GM18873 (cell line): Measurements from ENCODE around the gene RSAD2.

ENCODE experiments used
- ATAC-seq: cut with Tn5 transposase; IDR thresholded peaks from one replicate; pipeline ENCODE4 v1.9.1; 2021; ENCODE audit warnings: mild to moderate bottlenecking, moderate library complexity, moderate number of reproducible peaks; ENCODE audit not compliant: unreplicated experiment, low FRiP score

The RSAD2 gene

DNA sequence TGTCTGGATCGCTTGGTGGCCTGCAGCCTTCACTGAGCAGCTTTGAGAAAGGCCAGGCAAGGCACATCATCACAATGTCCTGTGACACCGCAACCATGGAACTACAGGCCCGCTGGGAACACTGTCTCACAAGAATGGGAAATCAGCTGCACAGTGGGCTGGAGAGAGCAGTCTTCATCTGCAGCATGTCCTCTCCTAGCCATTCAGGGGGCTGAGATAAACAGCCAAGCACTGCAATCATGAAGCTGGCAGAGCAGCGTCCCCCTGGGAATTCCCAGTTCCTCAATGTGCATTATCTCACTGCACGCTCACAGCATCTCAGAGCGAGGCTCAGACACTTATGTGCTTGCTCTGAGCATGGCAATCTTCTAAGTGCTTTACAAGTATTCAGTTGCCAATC, 13.8 kb upstream of the RSAD2 start:
- ATAC-seq, result no peak

GRCh38 chr2:6864231-6864754, 13.3 kb upstream of the RSAD2 start:
- no peak for ATAC-seq

DNA sequence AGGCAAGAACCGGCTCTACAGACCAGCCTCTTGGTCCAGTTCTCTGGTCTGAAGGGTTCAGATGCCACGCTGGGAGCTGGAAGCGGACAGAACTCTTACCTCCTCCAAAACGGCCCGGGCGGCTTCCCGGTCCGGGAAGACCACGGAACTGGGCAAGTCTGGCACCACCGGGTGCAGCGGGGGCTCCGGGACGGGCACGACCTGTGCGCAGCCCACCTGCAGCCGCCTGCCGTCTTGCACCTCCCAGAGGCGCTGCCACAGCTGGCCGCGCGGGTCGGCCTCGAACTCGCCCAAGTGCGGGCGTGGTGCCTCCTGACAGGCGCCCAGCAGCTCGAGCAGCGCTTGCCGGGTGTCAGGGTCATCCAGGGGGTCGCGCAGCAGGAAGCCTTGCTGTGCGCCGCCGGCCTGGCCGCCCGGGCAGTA, 12.6 kb upstream of the RSAD2 start:
- peak; percentile 21 for ATAC-seq

DNA sequence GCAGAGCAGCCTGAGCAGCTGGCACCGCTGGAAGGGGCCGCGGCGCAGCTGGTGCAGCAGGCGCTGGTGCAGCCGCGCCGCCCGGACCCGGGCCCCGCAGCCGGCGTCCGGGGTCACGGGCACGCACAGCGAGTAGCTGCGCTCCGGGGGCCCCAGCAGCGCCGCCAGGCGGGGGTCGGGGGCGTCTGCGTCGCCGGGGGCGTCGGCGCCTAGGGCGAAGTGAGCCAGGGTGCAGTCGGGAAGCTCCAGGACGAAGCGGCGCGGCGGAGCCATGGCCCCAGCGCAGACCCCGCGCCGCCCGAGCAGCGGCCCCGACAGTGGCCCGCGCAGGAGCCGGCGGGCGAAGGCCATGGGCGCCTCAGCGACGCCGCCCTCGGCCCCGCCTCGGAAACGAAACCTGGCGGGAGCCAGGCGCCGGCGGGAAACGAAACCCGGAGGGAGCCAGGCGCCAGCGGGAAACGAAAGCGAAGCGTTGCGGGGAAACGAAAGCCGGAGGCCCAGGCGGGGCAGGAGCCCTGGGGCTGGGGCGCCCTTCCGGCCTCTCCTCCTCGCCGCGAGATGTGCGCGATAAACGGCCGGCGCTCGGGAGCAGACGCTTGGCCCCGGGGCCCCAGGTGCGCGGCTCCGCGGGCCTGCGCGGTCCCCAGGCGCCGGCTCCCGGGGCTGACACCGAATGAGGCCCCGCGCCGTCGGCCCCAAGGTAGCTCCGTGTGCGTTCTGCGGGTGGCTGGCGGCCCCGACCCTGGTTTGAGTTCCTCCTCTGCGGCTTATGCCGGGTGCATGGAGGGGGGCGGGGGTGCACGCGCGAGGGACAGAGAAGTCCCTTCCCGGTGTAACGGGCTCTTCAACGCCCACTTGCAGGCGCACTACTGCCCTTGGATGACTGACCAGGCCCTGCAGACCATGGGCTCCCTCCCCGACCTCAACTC, 12.0 kb upstream of the RSAD2 start, which contains the start of gene CMPK2:
TSS of gene CMPK2 (minus strand) at position 562 of the 929 bp plus-strand sequence. CDS start at position 351, 211 bp downstream.
- peak; percentile 63 for ATAC-seq

DNA sequence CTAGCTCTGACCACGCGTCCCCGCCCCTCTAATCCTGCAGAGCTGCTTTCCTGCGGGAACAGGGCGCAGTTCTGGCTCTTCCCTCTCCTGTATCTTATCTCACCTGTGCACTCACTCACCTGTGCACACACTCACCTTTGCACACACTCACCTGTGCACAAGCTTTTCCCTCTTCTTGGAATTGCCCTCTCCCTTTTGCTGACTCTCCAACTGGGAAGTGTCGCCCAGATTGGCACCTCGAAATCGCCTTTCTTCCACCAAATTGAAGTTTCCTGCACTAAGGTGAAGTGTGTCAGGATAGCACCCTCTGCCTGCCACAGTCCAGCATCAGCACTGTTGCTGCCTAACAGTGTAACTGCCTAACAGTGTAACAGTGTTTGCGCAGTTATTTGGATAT, 11.3 kb upstream of the RSAD2 start:
- ATAC-seq, result peak; percentile 43

- ATAC-seq, result no peak
Observed at GRCh38 chr2:6866982-6867381, 10.6 kb upstream of the RSAD2 start.

GRCh38 chr2:6872394-6872793, 5.2 kb upstream of the RSAD2 start:
- peak; percentile 66 for ATAC-seq

DNA sequence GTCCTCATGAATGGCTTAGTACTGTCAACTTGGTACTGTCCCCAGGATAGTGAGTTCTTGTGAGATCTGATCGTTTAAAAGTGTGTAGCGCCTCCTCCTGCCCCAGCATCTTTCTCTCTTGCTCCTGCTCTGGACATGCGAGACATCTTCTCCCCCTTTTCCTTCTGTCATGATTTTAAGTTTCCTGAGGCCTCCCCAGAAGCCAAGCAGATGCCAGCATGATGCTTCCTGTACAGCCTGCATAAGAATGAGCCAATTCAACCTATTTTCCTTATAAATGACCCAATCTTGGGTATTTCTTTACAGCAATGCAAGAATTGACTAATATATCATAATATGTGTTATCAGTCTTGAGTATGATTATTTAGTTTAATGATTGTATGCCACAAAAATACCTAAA, 3.5 kb upstream of the RSAD2 start:
- ATAC-seq, result no peak

DNA sequence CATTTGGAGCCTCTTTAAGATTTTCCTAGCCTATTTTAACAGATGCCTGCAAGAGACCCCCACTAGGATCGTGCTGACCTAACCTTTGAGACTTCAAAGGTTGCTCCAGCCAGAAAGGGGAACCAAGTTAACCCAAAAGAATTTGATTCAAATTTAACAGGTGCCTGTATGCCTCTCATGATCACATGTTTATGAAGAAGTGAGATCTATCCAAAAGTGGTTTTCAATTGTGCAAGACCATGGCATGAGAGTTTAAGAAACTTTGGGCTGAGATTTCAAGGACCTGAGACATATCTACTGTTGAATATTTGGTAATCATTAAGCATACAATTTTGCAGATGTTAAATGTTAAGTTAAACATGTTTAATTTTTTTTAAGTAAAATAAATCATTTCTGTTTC, 1.3 kb upstream of the RSAD2 start:
- ATAC-seq, result no peak

DNA sequence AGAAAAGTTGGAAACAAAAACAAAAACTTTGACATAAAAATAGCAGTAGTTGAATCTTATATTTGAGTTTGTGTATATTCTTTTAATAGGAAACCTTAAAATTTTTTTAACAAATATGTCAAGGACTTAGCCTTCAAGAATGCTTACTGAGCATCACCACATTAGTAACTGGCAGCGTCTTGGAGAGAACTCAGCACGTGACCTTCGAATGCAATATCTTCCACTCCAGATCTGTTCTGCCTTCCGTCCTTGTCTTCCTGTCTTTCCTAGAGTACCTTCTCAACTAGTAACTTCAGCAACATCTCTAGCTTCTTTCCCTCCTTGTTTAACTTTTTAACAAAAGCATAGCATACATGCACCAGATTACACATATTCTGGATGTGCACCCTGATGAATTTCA, 972 bp downstream of the RSAD2 start:
- ATAC-seq, result no peak

DNA sequence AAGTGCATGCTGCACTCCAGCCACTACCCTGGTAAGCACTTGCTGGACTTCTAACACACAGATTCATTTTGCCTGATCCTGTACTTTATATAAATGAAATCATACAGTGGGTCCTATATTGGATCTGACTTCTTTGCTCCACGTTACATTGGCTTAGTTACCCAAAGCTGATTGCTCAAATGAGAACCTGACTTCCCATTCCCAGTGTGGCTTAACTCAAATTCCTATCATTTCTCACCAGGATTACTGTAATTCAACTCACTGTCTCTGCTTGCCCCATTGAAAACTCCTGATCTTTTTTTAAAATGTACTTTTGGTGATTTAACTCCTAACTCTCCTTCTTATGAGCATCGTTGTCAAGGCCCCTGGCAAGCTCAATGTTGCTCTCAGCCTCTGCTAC, 1.4 kb downstream of the RSAD2 start:
- no peak for ATAC-seq

- no peak for ATAC-seq
Observed at GRCh38 chr2:6880200-6880733, 2.7 kb downstream of the RSAD2 start.

DNA sequence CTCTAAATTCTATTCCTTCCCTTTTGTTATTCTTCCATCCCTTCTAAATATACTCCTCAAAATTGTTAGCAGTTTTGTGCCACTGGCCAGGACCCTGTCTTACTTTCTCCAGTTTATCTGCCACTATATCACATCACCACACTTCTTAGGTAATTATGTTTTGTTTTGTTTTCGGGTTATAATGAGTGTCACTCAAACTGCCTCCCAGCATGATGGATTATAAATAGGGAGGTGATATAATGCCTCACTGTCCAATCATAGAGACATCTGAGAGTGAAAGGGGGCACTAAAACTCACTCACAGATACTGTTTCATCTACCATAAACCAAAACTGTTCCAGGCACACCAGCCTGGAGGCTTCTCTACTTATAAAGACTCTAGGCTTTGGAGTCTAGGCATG, 3.5 kb downstream of the RSAD2 start:
- ATAC-seq, result no peak

DNA sequence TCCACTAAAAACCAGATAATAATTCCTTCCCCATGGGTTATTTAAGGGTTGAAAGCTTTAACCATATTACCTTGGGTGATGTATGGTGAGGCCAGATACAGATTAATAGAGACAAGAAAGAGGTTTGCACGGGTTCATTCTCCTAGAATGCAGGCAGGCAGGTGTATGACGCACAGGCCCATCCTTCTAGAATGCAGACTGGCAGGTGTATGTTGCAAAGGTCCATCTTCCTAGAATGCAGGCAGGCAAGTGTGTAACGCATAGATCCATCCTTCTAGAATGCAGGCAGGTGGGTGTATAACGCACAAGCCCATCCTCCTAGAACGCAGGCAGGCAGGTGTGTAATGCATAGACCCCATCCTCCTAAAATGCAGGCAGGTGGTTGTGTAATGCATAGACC, 3.9 kb downstream of the RSAD2 start:
- ATAC-seq, result no peak

GRCh38 chr2:6883448-6884122, 6.0 kb downstream of the RSAD2 start:
- ATAC-seq, result no peak

- ATAC-seq, result no peak
Observed at GRCh38 chr2:6885551-6885950, 8.0 kb downstream of the RSAD2 start.

DNA sequence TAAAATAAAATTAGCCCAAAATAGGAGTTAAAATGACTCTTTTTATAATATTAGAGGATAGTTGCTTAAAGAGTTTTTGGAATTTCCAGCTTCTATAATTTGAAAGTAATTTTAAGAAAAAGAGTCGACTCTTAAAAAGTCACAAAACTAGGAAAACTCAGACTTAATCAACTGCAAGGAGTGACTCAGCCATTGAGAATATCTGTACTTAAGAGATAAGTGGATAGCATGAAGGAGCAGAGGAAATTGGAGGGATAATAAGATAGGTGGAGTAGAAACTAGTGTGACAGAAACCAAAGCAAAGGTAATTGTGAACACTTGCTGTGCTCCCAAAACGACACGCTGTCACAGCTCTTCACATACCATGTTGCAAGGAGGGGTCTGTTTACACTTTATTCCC, 8.4 kb downstream of the RSAD2 start:
- ATAC-seq, result no peak

DNA sequence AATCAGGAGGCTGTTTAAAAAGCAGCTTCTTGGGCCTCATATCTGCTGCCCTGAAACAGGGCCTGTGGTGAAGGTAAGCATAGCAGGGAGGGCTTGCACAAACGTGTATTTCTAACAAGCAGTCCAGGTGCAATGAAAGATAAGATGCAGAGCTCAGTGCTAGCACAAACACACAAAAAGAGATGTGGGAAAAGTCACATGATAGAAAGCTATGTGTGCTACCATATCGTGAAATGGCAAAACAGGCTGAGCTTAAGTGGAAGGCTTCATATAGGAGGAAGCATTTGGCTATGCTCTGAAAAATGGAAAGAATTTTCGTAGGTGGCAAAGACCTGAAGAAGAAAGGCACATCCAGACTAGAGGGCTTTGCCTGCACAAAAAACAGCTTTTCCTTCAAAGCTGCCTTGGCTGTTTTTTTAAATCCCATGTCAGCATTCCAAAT, 10.2 kb downstream of the RSAD2 start:
- no peak for ATAC-seq

DNA sequence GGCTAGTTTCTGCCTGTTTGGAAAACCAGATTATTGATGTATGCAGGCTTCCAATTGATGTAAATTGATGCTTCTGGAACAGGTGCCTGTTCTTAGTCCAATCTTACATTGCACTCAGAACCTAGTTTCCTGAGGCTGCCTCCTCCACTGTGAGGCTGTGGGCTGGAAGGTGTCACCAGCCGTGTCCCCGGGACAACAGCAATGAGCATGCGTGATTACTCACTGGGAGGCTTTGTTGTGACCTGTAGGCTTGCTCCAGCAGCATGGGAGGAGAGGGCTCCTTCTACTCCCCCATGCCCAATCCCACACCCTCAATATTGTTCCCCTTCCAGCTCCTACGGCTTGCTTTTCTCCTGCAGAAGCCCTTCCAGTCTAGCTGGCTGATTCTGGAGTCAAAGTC, 11.1 kb downstream of the RSAD2 start:
- ATAC-seq, result no peak

GRCh38 chr2:6893876-6894482, 16.4 kb downstream of the RSAD2 start:
- no peak for ATAC-seq
